IMR-90 (cell line): ENCODE results near the gene TNNT1. TPM values are rescaled to one million over a fixed set of nuclear protein-coding genes. Genes with fewer than 3 reads are reported as not detected.

Source experiments
- ATAC-seq: fragments of 200-7000 bp; cut with Tn5 transposase; 2 replicates; pipeline ENCODE4 v1.9.1; 2020; ENCODE audit warnings: low read depth, mild to moderate bottlenecking, moderate library complexity
- BruUV-seq: library from RNA; stranded (reverse); fragments of 400-500 nt; replicated peaks from 2 replicates; lab custom pipeline; 2021; lab: Mats Ljungman, UMichigan
- CTCF ChIA-PET: fragments of 300-600 bp; formaldehyde crosslinking; extraction: SDS; loops from one replicate; lab custom pipeline; 2021; ENCODE audit warnings: antibody characterized with exemption; lab: Yijun Ruan, JAX
- POLR2A ChIA-PET: fragments of 300-600 bp; sonication (Branson Sonifier 250); formaldehyde crosslinking; loops from one replicate; lab custom pipeline; 2022; ENCODE audit warnings: antibody characterized with exemption; ENCODE audit not compliant: unreplicated experiment; lab: Charles Lee
- DNase-seq: peaks from one replicate; pipeline ENCODE4 v3.0.0; 2013
- H2AFZ ChIP-seq: replicated peaks from 2 replicates; pipeline ENCODE3; 2013; ENCODE audit warnings: low read length, mild to moderate bottlenecking; ENCODE audit not compliant: poor library complexity
- H2AK5ac ChIP-seq: 2 replicates; pipeline ENCODE4 v1.6.1; 2013; ENCODE audit warnings: low read depth, low read length, inconsistent platforms
- H2AK9ac ChIP-seq: replicated peaks from 2 replicates; pipeline ENCODE3; 2013; ENCODE audit warnings: mild to moderate bottlenecking, low read depth, low read length, moderate library complexity; ENCODE audit not compliant: poor library complexity
- H2BK120ac ChIP-seq: 2 replicates; pipeline ENCODE4 v1.6.1; 2013; ENCODE audit warnings: low read depth, low read length, inconsistent platforms
- H2BK15ac ChIP-seq: 3 replicates; pipeline ENCODE4 v1.6.1; 2013; ENCODE audit warnings: low read depth, low read length, inconsistent platforms
- H2BK20ac ChIP-seq: 2 replicates; pipeline ENCODE4 v1.6.1; 2013; ENCODE audit warnings: low read depth, mild to moderate bottlenecking, inconsistent platforms, low read length, moderate library complexity
- H2BK5ac ChIP-seq: 2 replicates; pipeline ENCODE4 v1.6.1; 2013; ENCODE audit warnings: mild to moderate bottlenecking, low read depth, low read length, inconsistent platforms; ENCODE audit not compliant: poor library complexity, severe bottlenecking
- H3K14ac ChIP-seq: replicated peaks from 2 replicates; pipeline ENCODE4 v1.6.1; 2013; ENCODE audit warnings: low read depth, low read length, inconsistent platforms
- H3K18ac ChIP-seq: 2 replicates; pipeline ENCODE4 v1.6.1; 2013; ENCODE audit warnings: low read depth, low read length, control low read depth
- H3K23ac ChIP-seq: 2 replicates; pipeline ENCODE4 v1.6.1; 2013; ENCODE audit warnings: low read depth, low read length, inconsistent platforms
- H3K27ac ChIP-seq: 2 replicates; pipeline ENCODE4 v1.5.1; 2013; ENCODE audit warnings: mild to moderate bottlenecking, control low read depth, low read length; ENCODE audit not compliant: insufficient read depth
- H3K27me3 ChIP-seq: 2 replicates; pipeline ENCODE4 v1.6.1; 2013; ENCODE audit warnings: low read length; ENCODE audit not compliant: control insufficient read depth, insufficient read depth
- H3K36me3 ChIP-seq: 2 replicates; pipeline ENCODE4 v1.6.1; 2013; ENCODE audit warnings: low read length, mixed read lengths; ENCODE audit not compliant: control insufficient read depth, insufficient read depth
- H3K4ac ChIP-seq: 2 replicates; pipeline ENCODE4 v1.6.1; 2013; ENCODE audit warnings: low read depth, low read length, inconsistent platforms
- H3K4me1 ChIP-seq: 2 replicates; pipeline ENCODE4 v1.6.1; 2013; ENCODE audit warnings: low read length, mixed read lengths; ENCODE audit not compliant: control insufficient read depth, insufficient read depth
- H3K4me2 ChIP-seq: 2 replicates; pipeline ENCODE4 v1.6.1; 2013; ENCODE audit warnings: low read depth, mild to moderate bottlenecking, control low read depth, low read length, moderate library complexity
- H3K4me3 ChIP-seq: 2 replicates; pipeline ENCODE4 v1.5.1; 2013; ENCODE audit warnings: low read depth, mild to moderate bottlenecking, control low read depth, low read length, moderate library complexity; ENCODE audit not compliant: insufficient read depth
- H3K56ac ChIP-seq: 2 replicates; pipeline ENCODE4 v1.6.1; 2013; ENCODE audit warnings: low read length, inconsistent platforms; ENCODE audit not compliant: insufficient read depth; ENCODE audit errors: extremely low read depth
- H3K79me1 ChIP-seq, 2 experiments: 2 replicates each; pipeline ENCODE4 v1.6.1; 2013; ENCODE audit warnings: low read length in 2 of 2, inconsistent platforms in 1 of 2, low read depth in 1 of 2
- H3K9ac ChIP-seq: 2 replicates; pipeline ENCODE4 v1.6.1; 2013; ENCODE audit warnings: low read depth, low read length, control low read depth
- H3K9me1 ChIP-seq: 2 replicates; pipeline ENCODE4 v1.6.1; 2013; ENCODE audit warnings: low read length, inconsistent platforms; ENCODE audit not compliant: insufficient read depth
- H3K9me3 ChIP-seq: 2 replicates; pipeline ENCODE4 v1.6.1; 2013; ENCODE audit warnings: low read length; ENCODE audit not compliant: control insufficient read depth, insufficient read depth
- H4K20me1 ChIP-seq: 2 replicates; pipeline ENCODE4 v1.6.1; 2013; ENCODE audit warnings: low read length, inconsistent platforms; ENCODE audit not compliant: insufficient read depth
- H4K5ac ChIP-seq: 2 replicates; pipeline ENCODE4 v1.6.1; 2013; ENCODE audit warnings: mild to moderate bottlenecking, low read depth, low read length, control low read depth
- H4K8ac ChIP-seq, 2 experiments: 2 replicates each; pipeline ENCODE4 v1.6.1; 2013; ENCODE audit warnings: low read depth in 2 of 2, low read length in 2 of 2, control low read depth in 1 of 2, inconsistent platforms in 1 of 2
- H4K91ac ChIP-seq: 2 replicates; pipeline ENCODE4 v1.6.1; 2013; ENCODE audit warnings: low read depth, low read length, inconsistent platforms; ENCODE audit not compliant: insufficient read depth
- BHLHE40 ChIP-seq: fragments of 150-350 bp; IDR thresholded peaks from 2 replicates; pipeline ENCODE4 v1.6.1; 2016; ENCODE audit warnings: mild to moderate bottlenecking, low read depth, low read length
- CEBPB ChIP-seq: IDR thresholded peaks from 2 replicates; pipeline ENCODE4 v1.6.1; 2012; ENCODE audit warnings: low read depth, low read length, improper control_type of control experiment
- CHD1 ChIP-seq: IDR thresholded peaks from 2 replicates; pipeline ENCODE4 v1.6.1; 2012; ENCODE audit warnings: low read depth, low read length, improper control_type of control experiment
- FOS ChIP-seq: fragments of 150-350 bp; IDR thresholded peaks from 2 replicates; pipeline ENCODE4 v1.6.1; 2016; ENCODE audit warnings: low read depth, low read length
- MAFK ChIP-seq: IDR thresholded peaks from 2 replicates; pipeline ENCODE4 v1.6.1; 2012; ENCODE audit warnings: low read depth, low read length, improper control_type of control experiment
- MAZ ChIP-seq: IDR thresholded peaks from 2 replicates; pipeline ENCODE4 v1.6.1; 2012; ENCODE audit warnings: low read depth, mild to moderate bottlenecking, low read length, improper control_type of control experiment, moderate library complexity, borderline replicate concordance
- MXI1 ChIP-seq: IDR thresholded peaks from 2 replicates; pipeline ENCODE4 v1.6.1; 2012; ENCODE audit warnings: low read depth, mild to moderate bottlenecking, low read length, moderate library complexity, borderline replicate concordance
- NFE2L2 ChIP-seq: fragments of 150-350 bp; IDR thresholded peaks from 2 replicates; pipeline ENCODE4 v1.6.1; 2016; ENCODE audit warnings: low read depth, mild to moderate bottlenecking, low read length
- POLR2A ChIP-seq: IDR thresholded peaks from 2 replicates; pipeline ENCODE4 v1.6.1; 2012; ENCODE audit warnings: mild to moderate bottlenecking, low read depth, low read length
- RAD21 ChIP-seq: IDR thresholded peaks from 2 replicates; pipeline ENCODE4 v1.6.1; 2012; ENCODE audit warnings: low read length, improper control_type of control experiment
- RCOR1 ChIP-seq: IDR thresholded peaks from 2 replicates; pipeline ENCODE4 v1.6.1; 2012; ENCODE audit warnings: mild to moderate bottlenecking, low read length, improper control_type of control experiment; ENCODE audit not compliant: insufficient replicate concordance
- RFX5 ChIP-seq: IDR thresholded peaks from 2 replicates; pipeline ENCODE4 v1.8.0; 2012; ENCODE audit warnings: low read depth, mild to moderate bottlenecking, low read length, moderate library complexity
- SMC3 ChIP-seq: fragments of 150-350 bp; IDR thresholded peaks from 2 replicates; pipeline ENCODE4 v1.6.1; 2016; ENCODE audit warnings: low read depth, mild to moderate bottlenecking, antibody characterized with exemption, low read length, moderate library complexity
- WGBS, 2 experiments: methylation state at CpG; one replicate each; pipeline versions ENCODE4 v1.1.5 to v1.1.7; 2013; ENCODE audit warnings: missing lambda C conversion rate in 2 of 2; ENCODE audit not compliant: insufficient read length in 1 of 2; ENCODE audit errors: extremely low coverage in 2 of 2; 5-methylcytosine and 5-hydroxymethylcytosine counted together
- dilution Hi-C: fragments of 300-500 bp; cut with HindIII; formaldehyde crosslinking; loops from one replicate; pipeline ENCODE4 v1.14.3; 2018; ENCODE audit warnings: low sequenced_read_pairs; ENCODE audit not compliant: unreplicated experiment
- in situ Hi-C: fragments of 300-500 bp; cut with MboI; formaldehyde crosslinking; loops from 3 replicates; pipeline ENCODE4 v1.14.3; 2019; ENCODE audit warnings: low sequenced_read_pairs, inconsistent platforms, mixed read lengths
- intact Hi-C: fragments of 100-400 bp; cut with micrococcal nuclease; formaldehyde crosslinking; loops from 2 replicates; pipeline ENCODE4 v1.10.0; 2022
- polyA plus RNA-seq, 3 experiments: library from polyadenylated mRNA; depleted of rRNA; stranded (reverse); fragments of >200 nt; gene quantifications; 2 replicates each; pipeline ENCODE4 v1.2.3, GENCODE V29; 2012; ENCODE audit warnings: low replicate concordance in 1 of 3
- total RNA-seq: library from RNA; depleted of rRNA; stranded (reverse); fragments of >200 nt; gene quantifications from 2 replicates; pipeline ENCODE4 v1.2.3, GENCODE V29; 2012
- TF ChIP-seq, protein P1 (sequence below): fragments of 150-350 bp; IDR thresholded peaks from 2 replicates; pipeline ENCODE4 v1.6.1; 2017; ENCODE audit warnings: mild to moderate bottlenecking, antibody characterized with exemption, low read length, low read depth
- TF ChIP-seq, protein P2 (sequence below): fragments of 150-350 bp; IDR thresholded peaks from 2 replicates; pipeline ENCODE4 v1.6.1; 2016; ENCODE audit warnings: low read depth, mild to moderate bottlenecking, low read length, moderate library complexity, borderline replicate concordance
- TF ChIP-seq, protein P3 (sequence below): conservative IDR thresholded peaks from 2 replicates; pipeline ENCODE4 v1.5.1; 2012; ENCODE audit warnings: mild to moderate bottlenecking, low read depth, low read length, improper control_type of control experiment

Gene TNNT1
- total and polyA plus RNA-seq, 2 of the 4 experiments (the other 2 are of a cell fraction): 1.3 to 2.6 TPM

DNA sequence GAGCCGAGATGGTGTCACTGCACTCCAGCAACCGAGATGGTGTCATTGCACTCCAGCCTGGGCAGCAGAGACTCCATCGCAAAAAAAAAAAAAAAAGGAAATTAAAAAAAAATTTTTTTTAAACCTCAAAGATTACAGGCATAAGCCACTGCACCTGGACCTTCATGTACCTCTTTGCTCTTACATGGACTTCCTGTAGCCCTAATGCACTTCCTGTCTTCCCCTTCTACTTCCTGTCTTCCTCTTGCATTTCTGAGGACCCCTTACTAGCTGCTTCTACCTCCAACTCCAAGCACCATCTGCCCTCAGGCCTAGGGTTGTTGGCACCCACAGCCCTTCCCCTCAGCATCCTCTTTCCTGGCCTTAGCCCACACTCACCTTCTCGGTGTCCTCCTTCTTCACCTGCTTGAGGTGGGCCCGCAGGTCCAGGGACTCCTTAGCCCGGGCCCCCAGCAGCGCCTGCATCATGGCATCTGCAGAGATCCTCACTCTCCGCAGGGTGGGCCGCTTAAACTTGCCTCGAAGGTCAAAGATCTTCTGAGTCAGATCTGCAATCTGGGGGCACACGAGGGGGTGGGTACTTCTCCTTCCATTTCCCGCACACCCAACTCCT lies 4.8 kb upstream of the TNNT1 start:
- no peak for ATAC-seq
- Histone ChIP-seq H3K4ac (no peak overlapping the region), H3K4me2 (no peak overlapping the region), H2AFZ (no peak overlapping the region), H2BK15ac (no peak overlapping the region), H3K36me3 (no peaks in the 10 kb centered on the region), H2BK5ac (no peak overlapping the region), H3K27me3 (peaks cover 45% of the 10 kb centered on the region), H2AK5ac (no peak overlapping the region), H4K20me1 (no peaks in the 10 kb centered on the region), H3K4me1 (peaks cover 1% of the 10 kb centered on the region; the same call in 1 of the 2 replicates), H3K27ac (no peak overlapping the region), H3K9me3 (no peaks in the 10 kb centered on the region), H4K8ac (no peak overlapping the region), H2BK20ac (no peak overlapping the region), H4K5ac (no peak overlapping the region), H3K4me3 (no peak overlapping the region), H3K56ac (no peak overlapping the region), H2AK9ac (peak overlapping the region; percentile 65), H3K14ac (no peak overlapping the region), H3K9me1 (no peaks in the 10 kb centered on the region), H3K9ac (no peak overlapping the region), H3K18ac (no peak overlapping the region), H3K79me1 (no peaks in the 10 kb centered on the region), H4K91ac (no peak overlapping the region), H2BK120ac (no peak overlapping the region), H3K23ac (no peak overlapping the region)
- dilution Hi-C loops: no loop called here
- BruUV-seq: no TSS peak
- no peak for DNase-seq
- POLR2A ChIA-PET: no interaction called here
- in situ Hi-C loops: no loop called here
- CTCF ChIA-PET: interaction anchor here (0.6 kb wide), 1 partner anchor 19 kb away, joined by 5 read pairs; no protein-coding TSS in a partner anchor
- no peak for TF ChIP-seq POLR2A
- TF ChIP-seq CEBPB: no peak
- no peak for TF ChIP-seq RFX5
- TF ChIP-seq, protein P1, sequence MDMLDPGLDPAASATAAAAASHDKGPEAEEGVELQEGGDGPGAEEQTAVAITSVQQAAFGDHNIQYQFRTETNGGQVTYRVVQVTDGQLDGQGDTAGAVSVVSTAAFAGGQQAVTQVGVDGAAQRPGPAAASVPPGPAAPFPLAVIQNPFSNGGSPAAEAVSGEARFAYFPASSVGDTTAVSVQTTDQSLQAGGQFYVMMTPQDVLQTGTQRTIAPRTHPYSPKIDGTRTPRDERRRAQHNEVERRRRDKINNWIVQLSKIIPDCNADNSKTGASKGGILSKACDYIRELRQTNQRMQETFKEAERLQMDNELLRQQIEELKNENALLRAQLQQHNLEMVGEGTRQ: no peak
- no peak for TF ChIP-seq MXI1
- TF ChIP-seq CHD1: no peak
- TF ChIP-seq BHLHE40: no peak
- TF ChIP-seq MAFK: no peak
- TF ChIP-seq SMC3: no peak
- TF ChIP-seq NFE2L2: no peak
- TF ChIP-seq MAZ: no peak
- TF ChIP-seq RAD21: no peak
- TF ChIP-seq, protein P2, sequence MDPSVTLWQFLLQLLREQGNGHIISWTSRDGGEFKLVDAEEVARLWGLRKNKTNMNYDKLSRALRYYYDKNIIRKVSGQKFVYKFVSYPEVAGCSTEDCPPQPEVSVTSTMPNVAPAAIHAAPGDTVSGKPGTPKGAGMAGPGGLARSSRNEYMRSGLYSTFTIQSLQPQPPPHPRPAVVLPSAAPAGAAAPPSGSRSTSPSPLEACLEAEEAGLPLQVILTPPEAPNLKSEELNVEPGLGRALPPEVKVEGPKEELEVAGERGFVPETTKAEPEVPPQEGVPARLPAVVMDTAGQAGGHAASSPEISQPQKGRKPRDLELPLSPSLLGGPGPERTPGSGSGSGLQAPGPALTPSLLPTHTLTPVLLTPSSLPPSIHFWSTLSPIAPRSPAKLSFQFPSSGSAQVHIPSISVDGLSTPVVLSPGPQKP: no peak
- no peak for TF ChIP-seq RCOR1
- TF ChIP-seq, protein P3, sequence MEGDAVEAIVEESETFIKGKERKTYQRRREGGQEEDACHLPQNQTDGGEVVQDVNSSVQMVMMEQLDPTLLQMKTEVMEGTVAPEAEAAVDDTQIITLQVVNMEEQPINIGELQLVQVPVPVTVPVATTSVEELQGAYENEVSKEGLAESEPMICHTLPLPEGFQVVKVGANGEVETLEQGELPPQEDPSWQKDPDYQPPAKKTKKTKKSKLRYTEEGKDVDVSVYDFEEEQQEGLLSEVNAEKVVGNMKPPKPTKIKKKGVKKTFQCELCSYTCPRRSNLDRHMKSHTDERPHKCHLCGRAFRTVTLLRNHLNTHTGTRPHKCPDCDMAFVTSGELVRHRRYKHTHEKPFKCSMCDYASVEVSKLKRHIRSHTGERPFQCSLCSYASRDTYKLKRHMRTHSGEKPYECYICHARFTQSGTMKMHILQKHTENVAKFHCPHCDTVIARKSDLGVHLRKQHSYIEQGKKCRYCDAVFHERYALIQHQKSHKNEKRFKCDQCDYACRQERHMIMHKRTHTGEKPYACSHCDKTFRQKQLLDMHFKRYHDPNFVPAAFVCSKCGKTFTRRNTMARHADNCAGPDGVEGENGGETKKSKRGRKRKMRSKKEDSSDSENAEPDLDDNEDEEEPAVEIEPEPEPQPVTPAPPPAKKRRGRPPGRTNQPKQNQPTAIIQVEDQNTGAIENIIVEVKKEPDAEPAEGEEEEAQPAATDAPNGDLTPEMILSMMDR: no peak
- TF ChIP-seq FOS: no peak
- WGBS, 2 experiments: 91 to 100% methylated on average over 1 to 7 of the region's 12 CpGs
- intact Hi-C loops: no loop called here
